ENCODE results near the gene NRAP.

- TF ChIP-seq CTCF (IDR thresholded peaks at IDR 0.05) (no peak), POLR2A (IDR thresholded peaks at IDR 0.05) (no peak)
Measured at GRCh38 chr10:113604572-113604971, 59.3 kb downstream of the NRAP start.
